Endometrium (tissue), 2 donors: ENCODE measurements around the gene RPS21.

Source experiments
- FAIRE-seq: peaks from 2 replicates; lab custom pipeline; 2012; peaks lifted over from hg19 to GRCh38; lab: Jason Lieb, UNC
- donor health status: control.
- donor health status: control.

The RPS21 gene

DNA sequence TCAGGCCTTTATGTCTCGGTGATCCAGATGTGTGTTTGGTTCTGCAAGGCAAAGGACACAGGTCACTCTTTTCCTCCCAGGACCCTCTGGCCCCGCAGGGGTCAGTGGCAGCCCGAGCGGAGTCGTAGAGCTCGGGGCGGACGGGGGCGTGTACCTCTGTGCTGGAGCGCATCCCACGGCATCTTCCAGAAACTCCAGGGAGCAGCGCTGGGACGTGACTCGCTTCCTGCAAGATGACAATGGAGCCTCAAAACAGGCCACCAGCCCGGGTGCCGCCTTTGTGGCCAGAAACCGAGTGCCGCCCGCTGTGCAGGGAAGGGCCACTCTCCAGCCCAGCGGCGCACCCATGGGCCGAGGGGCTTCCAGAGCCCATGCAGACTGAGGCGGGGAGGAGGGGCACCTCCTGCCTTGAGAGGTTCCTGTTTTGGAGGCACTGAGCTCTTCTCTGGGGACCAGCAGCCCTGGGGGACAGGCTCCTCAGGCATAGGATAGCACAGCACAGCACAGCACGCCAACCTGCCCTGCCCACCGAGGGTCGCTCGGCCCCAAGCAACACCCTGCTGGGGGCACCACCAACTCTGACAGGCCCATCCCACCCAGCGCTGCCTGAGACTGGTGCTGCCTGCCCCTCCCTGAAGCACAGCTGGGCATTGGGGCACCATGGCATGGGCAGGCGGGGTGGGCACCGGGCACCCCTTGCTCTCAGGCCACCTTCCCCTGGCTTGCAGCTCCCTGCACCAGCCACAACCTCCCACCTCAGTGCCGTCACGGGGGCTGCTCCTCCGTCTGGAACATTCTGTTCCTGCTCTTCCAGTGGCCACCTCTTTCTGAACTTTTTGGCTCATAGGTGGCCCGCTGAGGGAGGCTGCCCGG is 9.7 kb downstream of the RPS21 start:
- no peak for FAIRE-seq

DNA sequence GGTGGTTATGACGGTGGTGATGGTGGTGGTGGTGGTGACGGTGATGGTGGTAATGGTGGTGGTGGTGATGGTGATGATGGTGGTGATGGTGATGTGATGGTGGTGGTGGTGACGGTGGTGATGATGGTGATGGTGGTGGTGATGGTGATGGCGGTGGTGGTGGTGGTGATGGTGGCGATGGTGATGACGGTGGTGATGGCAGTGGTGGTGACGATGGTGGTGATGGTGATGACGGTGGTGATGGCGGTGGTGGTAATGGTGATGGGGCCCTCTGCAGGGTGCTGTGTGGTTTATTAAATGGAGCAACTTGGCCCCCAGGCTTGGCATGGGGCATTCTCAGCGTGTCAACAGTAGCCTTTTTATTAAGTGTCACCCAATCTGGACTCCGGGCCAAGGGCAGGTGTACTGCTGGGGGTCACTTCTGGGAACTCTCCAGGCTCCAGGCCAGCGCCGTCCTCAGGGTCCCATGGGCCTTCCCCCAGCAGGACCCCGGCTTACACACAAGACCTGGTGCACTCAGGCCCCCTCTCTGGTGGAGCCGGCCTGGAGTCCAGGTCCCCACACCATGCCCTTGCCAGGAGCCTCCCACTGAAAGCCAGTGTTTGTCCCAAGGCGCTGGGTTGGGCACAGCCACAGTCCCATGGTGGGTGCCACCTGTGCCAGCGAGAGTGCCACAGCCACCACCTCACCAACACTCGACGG is 11.4 kb downstream of the RPS21 start:
- FAIRE-seq, result no peak

DNA sequence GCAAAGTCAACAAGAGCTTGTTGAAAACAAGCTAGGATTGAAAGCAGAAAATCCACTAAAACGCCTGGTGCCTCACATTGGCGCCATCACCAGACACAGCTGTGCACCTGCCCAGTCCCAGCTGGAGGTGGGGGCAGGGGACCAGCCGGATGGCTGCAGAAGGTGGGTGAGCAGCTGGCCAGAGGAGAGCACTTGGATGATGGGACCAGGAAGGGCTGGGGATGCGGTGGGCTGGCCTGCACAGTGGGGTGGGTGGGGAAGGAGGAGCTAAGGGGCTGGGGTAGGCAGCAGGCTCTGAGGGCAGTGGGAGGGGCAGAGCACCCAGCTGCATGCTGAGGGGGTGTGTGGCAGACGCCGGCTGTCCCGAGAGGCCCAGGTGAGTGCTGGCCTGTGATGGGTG is 13.1 kb downstream of the RPS21 start:
- FAIRE-seq, result no peak

DNA sequence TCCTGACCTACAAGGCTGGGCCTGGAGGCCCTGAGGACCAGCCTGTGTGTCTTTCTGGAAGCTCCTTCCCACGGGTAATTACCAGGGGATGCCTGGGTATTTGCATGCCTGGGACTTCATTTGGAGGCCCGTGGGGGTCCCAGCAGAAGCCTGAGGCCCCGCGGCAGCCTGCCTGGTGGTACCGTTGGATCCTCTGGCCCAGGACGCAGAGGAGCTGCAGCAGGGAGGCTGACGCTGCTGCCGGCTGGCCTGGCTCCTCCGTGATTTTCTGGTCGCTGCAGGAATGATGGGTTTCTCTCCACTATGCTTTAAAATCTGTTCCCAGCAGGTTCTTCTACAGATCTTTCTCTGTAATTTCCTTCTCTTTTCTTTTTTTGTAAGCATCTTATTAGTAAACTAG is 13.6 kb downstream of the RPS21 start:
- no peak for FAIRE-seq

DNA sequence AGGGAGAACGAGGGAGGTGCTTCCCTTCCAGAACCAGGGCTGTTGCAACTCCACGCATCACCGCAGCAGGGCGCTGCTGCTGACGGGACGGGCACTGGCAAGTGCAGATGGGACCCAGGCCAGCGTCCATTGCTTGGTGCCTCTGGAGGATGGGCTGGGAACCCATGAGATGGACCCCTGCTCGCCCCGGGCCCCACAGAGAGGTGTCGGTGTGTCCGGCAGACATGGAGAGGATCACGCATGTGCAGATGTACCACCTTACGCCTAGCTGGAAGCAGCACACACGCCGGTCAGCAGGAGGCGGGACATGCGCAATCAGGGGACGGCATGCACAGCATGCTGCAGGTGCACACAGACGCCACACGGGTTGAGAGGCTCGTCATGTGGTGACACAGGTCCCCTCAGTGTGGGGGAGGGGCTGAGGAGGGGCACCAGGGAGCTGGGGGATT is 14.5 kb downstream of the RPS21 start:
- no peak for FAIRE-seq

DNA sequence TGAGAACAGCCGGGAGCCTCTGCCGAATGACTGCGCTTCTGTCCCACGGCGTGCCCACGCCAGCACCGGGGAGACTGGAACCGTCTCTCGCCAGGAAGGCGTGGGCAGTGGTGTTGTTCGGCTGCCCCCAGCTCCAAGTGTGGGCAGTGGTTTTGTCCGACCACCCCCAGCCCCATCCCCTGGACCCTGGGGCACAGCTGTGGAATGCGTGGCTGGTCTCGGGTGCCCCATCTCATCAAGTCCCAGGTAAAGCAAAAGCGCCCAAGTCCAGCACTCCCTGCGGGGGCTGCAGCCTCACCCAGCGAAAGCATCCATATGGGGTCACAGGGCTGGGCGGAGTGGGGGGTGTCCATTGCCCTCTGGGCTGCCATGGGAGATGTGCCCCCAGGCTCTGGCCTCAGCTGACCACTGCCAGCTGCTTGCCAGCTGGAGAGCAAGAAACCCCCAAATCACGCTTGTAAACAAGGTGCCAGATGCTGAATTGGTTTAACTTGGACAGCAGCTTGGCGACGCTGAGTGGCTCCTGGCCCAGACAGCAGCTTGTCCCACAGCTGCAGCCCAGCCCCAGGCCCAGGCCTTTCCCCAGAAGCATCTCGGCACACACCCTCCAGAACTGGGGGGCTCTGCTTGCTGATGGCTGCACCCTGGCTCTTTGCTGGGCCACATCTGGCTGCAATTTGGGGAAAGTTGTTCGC is 15.7 kb downstream of the RPS21 start:
- no peak for FAIRE-seq

DNA sequence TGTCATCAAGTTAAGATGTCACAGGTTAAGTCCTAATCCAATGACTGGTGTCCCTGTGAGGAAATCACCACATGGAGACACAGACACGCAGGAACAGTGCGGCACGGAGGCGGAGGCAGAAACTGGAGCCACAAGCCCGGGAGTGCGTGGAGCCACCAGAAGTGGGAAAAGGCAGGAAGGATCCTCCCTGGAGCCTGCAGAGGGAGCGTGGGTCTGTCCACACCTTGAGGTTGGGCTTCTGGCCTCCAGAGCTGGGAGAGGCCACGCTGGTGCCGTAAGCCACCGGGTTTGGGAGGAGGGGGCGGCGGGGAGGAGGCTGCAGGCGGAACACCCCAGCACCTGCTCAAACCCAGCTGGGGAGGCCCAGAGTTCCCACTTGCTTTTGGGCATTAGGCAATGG is 16.4 kb downstream of the RPS21 start:
- no peak for FAIRE-seq

DNA sequence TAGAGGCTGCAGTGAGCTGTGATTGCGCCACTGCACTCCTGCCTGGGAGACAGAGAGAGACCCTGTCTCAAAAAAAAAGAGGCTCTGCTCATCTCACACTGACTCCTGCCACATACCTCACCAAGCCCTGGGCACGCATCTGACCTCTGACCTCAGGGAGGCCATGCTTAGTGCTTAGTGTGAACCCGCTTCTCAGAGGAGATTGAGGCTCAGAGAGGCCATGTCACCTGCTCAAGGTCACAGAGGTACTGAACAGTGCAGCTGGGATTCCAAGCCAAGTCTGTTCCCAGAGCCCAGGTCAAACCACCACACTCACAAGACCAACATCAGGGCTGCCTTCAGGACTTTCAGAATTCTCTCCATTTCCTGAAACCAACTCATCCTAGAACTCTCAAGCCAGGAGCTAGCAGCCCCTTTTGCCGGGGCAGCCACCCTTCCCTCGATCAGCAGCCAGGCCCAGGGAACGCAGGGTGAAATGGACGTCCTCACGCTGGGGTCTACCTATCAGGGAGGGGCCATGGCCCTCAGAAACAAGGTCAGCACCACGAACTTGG is 17.3 kb downstream of the RPS21 start:
- no peak for FAIRE-seq

DNA sequence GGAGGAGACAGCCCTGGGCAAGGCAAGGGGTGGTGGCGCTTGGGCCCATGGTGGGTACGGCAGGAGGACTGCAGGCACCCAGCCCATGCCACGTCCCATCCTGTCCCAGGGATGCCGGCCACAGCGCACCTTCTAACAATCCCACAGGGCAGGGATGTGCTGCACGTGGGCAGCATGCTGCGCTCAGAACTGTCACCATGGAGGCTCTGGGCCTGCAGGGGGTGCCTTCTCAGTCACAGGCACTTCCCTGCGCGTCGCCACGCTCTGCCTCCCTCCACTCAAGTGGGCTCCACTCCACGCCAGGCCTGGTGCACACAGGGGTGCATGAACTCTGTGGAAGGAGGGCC is 17.8 kb downstream of the RPS21 start:
- no peak for FAIRE-seq

DNA sequence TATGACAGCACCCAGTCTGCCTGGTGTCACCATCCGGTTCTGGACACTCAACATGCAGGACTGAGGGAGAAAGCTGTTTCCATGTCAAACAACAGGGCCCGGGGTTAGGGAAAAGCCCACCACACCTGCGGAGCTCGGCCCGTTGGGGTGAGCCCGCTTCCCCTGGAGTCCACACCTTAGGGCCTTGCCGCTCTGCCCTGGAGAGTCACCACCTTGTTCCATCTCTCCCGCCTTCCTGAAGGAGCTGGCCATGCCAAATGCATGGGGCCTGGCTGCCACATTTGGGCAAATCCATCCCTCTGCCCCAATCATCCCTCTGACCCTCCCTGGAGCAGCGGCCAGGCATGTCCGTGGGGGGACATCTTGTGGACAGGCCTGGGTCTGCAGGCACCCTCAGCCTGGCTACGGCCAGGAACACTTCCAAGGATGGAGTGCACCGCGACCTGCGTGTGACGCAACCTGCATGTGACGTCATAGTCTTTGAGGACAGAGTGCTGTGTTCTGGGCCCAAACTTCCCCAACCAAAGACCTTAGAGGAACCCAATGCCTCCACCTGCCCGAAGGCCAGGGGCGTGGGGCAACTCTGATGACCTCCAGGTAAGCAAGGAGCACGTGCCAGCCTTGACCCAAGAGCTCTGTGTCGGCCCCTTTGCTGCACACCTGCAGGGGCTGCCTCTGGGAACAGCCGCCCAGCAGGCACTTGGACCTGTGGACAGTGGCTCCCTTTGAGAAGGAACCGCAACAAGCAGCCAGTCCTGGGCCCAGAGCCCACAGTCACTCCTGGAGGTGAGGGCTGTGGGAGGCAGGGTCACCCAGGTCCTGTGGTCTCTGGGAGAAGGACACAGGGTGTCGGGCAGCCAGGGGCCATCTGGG is 18.4 kb downstream of the RPS21 start:
- no peak for FAIRE-seq

DNA sequence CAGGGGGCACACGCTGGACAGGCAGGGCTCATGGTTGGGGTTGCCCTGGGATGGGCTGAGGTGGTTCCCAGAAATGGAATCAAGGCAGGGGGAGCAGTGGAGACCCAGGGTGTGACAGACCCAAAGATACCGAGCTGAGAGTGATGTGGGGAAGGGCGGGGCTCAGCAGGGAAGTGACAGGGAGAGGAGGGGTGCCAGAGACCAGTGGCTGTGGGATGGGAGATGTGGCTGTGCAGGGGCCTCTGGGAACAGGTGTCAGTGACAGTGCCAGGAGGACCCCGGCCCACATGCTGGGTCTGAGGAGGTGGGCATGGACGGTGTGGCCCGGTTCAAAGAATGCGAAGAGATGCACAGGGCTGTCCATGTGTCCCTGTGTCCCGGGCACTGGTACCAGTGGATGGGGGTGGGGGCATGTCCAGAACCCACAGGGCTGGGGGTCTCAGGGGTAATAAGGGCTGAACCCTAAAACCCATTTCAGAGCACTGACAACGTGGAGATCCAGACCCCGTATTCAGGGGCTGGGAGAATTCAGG is 19.1 kb downstream of the RPS21 start:
- FAIRE-seq, result no peak

DNA sequence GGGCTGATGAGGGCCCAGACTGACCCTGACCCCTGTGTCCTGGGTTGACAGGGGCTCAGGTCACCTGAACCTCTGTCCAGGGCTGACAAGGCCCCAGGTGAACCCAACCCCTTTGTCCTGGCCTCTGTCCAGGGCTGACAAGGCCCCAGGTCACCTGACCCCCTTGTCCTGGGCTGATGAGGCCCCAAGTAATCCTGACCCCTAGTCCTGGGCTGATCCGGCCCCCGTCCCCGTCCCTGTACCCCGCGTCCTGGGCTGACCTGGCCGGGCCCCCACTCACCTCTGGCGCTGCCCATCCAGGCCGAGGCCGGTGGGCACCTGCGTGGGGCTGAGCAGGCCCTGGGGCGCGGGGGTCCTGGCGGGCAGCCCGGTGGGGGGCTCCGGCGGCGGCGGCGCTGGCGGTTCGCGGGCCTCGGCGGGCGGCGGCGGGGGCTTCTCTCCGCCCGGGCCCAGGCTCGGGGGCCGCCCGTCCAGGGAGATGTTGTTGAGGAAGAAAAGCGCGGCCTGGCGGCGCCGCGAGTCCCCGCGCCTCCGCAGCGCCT is 19.8 kb downstream of the RPS21 start:
- no peak for FAIRE-seq

DNA sequence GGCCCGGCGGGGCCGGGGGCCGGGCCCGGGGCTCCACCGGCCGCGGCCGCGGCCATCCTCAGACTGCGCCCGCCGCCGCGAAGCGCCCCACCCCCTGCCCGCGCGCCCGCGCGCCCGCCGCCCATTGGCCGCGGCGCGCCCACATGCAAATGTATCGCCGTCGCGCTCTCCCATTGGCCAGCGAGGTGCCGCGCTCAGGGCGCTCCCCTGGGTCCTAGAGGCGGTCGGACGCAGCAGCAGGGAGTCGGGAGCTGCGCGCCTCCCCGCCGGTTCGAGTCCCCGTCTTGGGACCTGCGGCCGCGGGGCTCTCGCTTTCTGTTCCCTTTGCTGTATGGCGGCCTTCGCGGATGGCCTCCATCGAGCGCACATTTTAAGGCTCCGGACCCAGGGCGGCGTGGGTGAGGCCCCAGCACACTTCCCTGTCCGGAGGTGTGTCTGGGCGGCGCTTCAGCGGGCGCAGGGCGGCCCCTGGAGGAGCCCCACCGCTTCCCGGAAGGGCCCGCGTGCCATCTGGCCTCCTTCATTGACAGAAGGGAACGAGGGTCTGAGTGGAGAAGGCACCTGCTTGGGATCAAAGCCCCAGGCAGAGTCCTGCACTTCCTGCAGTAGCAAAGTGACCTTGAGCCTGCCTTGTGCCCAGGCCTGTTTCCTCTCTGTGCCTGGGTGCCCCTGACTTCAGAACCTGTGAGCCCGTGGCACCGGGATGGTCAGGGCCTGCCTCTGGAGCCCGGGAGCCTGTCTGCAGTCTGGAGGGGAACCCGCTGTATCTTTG is 20.5 kb downstream of the RPS21 start, which contains the start of gene CABLES2:
CABLES2 (minus strand) TSS at position 65 of the 772 bp plus-strand sequence; CDS start at position 56, 9 bp downstream.
- FAIRE-seq, result no peak

DNA sequence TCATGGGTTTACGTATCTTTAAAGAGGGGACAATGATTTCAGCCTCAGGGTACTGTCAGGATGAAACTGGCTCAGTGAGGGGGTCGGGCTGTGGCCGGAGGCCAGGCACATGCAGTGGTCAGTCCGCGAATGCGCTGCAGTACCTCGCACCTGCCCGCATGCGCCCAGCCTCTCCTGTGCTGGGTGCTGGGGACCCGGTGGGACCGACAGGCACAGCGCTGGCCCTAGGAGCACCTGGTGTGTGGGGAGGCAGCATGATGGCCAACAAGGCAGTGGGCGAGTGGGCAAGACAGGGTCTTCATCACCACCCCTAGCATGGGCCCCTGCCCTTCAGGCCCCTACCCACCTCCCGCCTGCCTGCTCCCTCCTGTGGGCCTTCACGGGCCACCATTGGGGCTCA is 21.2 kb downstream of the RPS21 start:
- FAIRE-seq, result no peak

DNA sequence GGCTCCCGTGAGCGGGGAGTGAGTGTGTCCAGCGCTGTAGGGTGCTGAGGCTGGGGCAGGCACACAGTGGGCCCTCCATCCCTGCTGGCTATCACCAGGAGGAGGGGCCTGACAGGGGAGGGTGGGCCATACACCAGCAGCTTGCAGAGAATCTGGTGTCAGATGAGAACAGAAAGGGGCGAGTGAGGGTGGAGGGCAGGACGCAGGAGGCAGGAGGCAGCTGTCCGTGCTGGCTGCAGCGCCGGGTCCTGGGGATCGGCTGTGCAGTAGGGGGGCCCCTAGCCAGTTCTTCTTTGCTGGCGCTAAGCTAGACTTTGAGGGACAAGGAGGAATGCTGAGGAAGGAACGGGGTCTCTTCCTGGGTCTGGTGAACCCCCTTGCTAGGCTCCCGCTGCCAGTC is 21.7 kb downstream of the RPS21 start:
- no peak for FAIRE-seq

DNA sequence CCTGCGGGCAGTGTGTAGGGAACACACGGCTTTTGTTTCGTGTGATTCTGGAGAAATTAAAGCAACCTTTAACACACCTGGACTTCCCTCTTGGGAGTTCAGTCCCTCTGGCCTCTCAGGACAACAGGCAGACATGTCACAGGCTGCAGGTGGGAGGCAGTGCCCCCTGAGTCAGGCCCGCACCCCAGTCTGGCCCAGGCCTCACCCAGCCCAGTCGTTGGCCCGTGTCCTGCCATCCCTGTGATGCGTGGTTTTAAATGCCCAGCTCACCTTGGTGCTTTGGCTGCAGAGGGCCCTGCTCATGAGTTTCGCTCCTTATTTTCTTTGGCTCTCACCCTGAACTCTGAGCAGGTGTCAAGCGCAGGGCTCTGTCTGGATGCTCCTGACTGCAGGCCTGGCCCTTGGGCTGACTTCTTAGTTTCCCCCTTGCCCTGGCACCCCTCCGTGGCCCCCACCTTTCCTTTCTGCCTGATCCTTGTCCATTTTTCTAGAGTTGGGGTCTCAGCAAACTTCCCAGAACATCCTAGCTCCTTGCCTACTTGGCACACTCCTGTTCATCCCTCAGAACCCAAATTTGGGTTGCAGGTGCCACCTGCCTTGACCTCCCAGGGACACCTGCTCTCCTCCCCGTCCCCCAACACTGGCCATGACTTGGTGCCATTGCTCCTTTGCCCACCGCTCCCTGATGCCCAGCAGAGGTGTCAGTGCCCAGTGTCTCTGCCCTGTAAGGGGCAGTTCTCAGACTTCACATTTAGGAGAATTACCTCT is 22.4 kb downstream of the RPS21 start:
- FAIRE-seq, result no peak

DNA sequence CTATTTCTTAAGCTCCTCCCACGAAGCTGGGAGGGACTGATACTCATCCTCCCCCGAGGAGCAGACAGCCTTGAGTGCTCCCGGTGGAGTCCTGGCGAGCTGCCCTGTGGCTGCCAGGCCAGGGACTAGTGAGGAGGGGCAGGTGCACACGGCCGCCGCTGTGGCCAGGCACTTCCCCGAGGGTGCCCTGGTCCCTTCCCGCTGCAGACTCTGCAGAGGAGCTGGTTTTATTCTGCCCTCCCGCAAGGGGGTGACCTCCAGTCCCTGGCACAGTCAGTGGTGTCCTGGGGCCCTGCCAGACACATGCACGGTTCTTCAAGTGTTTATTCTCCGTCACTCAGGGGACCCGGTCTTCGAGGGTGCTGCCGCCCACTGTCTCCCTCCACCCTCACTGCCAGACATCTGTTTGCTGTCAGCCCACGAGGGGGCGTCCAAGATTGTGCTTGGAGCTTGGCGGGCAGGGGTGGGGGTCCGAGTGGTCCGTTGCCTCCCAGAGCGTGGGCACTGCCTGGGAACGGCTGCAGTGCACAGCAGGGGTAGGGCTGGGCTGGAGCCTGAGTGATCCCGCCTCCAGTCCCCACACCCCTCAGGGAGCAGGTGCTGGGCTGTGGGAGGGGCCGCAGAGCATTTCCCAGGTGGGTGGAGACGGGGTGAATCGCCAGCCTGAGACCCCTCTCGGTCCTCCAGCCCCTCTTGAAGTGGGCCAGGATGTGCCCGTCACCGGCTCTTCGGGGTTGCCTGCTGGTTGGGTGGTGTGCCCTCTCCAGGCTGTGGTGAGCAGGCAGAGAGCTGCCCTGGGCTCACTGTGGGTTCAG is 23.2 kb downstream of the RPS21 start:
- no peak for FAIRE-seq

DNA sequence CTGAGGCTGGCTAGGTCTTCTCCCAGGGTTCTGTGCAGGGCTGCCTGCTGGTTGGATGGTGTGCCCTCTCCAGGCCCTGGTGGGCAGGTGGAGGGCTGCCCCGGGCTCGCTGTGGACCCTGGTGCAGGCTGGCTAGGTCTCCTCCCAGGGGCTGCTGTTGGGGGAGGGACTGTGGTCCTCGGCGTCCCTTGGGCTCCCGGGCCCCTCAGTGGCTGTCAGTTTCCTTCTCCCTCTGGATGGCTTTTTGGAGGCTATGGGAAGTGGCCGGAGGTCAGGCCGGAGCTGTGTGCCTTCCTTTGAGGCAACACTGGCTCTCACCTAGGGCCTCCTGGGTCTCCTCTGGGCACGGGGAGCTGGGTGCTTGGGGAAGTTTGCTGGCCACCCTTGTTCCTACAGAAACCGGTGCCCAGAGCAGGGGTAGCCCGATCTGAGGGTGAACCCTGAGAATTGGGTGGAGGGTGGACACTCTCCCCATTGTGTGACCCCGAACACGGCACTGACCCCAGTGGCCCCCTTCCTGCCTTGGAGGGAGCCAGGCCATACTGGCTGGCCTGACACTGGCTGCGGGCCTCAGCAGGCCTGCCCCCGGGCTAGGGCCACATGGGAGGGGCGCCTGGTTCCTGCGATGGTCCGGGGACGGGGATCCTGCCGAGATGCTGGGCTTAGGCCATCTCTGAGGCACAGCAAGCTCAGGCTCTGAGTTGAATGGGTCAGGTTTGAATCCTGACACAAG is 24.0 kb downstream of the RPS21 start:
- FAIRE-seq, result no peak
